Sigmoid colon (tissue), 4 donors: ENCODE measurements around the gene WNK1.

Experiments used
- EP300 ChIP-seq, 4 donors: sonication (generic); formaldehyde crosslinking; IDR thresholded peaks; one replicate each; pipeline ENCODE4 v1.6.1; 2017; ENCODE audit warnings: antibody characterized with exemption in 4 of 4
- POLR2A ChIP-seq, 2 donors: fragments of 450-650 bp; IDR thresholded peaks; one replicate each; pipeline ENCODE4 v1.6.1; 2016; ENCODE audit warnings: antibody characterized with exemption in 2 of 2, mild to moderate bottlenecking in 2 of 2, moderate library complexity in 2 of 2
- POLR2AphosphoS5 ChIP-seq, 4 donors: sonication (generic); formaldehyde crosslinking; IDR thresholded peaks; one replicate each; pipeline ENCODE4 v1.6.1; 2017; ENCODE audit warnings: antibody characterized with exemption in 4 of 4
- TF ChIP-seq, protein P1 (sequence below), 4 experiments: fragments of 450-650 bp in 3 of 4; fragments of 200-600 bp in 1 of 4; IDR thresholded peaks; one replicate each; pipeline ENCODE4 v1.5.1; 2016 to 2019; ENCODE audit warnings: antibody characterized with exemption in 4 of 4, mild to moderate bottlenecking in 3 of 4, moderate library complexity in 2 of 4

GRCh38 chr12:740921-741320, 11.5 kb upstream of the WNK1 start:
- TF ChIP-seq POLR2AphosphoS5 (IDR thresholded peaks at IDR 0.05) (no peak), POLR2A (IDR thresholded peaks at IDR 0.05) (no peak), EP300 (IDR thresholded peaks at IDR 0.05) (no peak)
- TF ChIP-seq, protein P1, sequence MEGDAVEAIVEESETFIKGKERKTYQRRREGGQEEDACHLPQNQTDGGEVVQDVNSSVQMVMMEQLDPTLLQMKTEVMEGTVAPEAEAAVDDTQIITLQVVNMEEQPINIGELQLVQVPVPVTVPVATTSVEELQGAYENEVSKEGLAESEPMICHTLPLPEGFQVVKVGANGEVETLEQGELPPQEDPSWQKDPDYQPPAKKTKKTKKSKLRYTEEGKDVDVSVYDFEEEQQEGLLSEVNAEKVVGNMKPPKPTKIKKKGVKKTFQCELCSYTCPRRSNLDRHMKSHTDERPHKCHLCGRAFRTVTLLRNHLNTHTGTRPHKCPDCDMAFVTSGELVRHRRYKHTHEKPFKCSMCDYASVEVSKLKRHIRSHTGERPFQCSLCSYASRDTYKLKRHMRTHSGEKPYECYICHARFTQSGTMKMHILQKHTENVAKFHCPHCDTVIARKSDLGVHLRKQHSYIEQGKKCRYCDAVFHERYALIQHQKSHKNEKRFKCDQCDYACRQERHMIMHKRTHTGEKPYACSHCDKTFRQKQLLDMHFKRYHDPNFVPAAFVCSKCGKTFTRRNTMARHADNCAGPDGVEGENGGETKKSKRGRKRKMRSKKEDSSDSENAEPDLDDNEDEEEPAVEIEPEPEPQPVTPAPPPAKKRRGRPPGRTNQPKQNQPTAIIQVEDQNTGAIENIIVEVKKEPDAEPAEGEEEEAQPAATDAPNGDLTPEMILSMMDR (IDR thresholded peaks at IDR 0.05): no peak
